ENCODE results near the gene NTM. TPM values are rescaled to one million over a fixed set of nuclear protein-coding genes. Genes with fewer than 3 reads are reported as not detected.

NTM gene
- polyA plus RNA-seq, 2 donors, result 0.24 to 1.1 TPM

GRCh38 chr11:131592734-131593133, 222.3 kb downstream of the NTM start:
- Histone ChIP-seq H3K4me3 (ENCODE audit: low read depth in 1 of 2, low read length in 2 of 2) (no peak overlapping the region), H3K27ac (ENCODE audit: low read depth in 2 of 2, low read length in 1 of 2) (no peak overlapping the region), H3K4me1 (ENCODE audit: control insufficient read depth in 2 of 2, insufficient read depth in 2 of 2, low read length in 1 of 2) (no peaks in the 10 kb centered on the region), H3K9me3 (ENCODE audit: control insufficient read depth in 2 of 2, insufficient read depth in 1 of 2, low read depth in 1 of 2, low read length in 1 of 2) (peaks cover 0 to 3% of the 10 kb centered on the region in 2 donors), H3K27me3 (ENCODE audit: control insufficient read depth in 1 of 2, insufficient read depth in 2 of 2, low read length in 2 of 2) (no peaks in the 10 kb centered on the region), H3K36me3 (ENCODE audit: control insufficient read depth in 2 of 2, insufficient read depth in 2 of 2, low read length in 1 of 2) (no peaks in the 10 kb centered on the region)
- WGBS, 2 donors, result 59% methylated on average over 2 of the region's 2 CpGs

GRCh38 chr11:131593301-131593700, 222.9 kb downstream of the NTM start:
- Histone ChIP-seq H3K4me3 (ENCODE audit: low read depth in 1 of 2, low read length in 2 of 2) (no peak overlapping the region), H3K36me3 (ENCODE audit: control insufficient read depth in 2 of 2, insufficient read depth in 2 of 2, low read length in 1 of 2) (no peaks in the 10 kb centered on the region), H3K27me3 (ENCODE audit: control insufficient read depth in 1 of 2, insufficient read depth in 2 of 2, low read length in 2 of 2) (no peaks in the 10 kb centered on the region), H3K4me1 (ENCODE audit: control insufficient read depth in 2 of 2, insufficient read depth in 2 of 2, low read length in 1 of 2) (no peaks in the 10 kb centered on the region), H3K27ac (ENCODE audit: low read depth in 2 of 2, low read length in 1 of 2) (no peak overlapping the region), H3K9me3 (ENCODE audit: control insufficient read depth in 2 of 2, insufficient read depth in 1 of 2, low read depth in 1 of 2, low read length in 1 of 2) (no peaks in the 10 kb centered on the region)
- 58 to 62% methylated on average over 6 of the region's 6 CpGs for WGBS, 2 donors

GRCh38 chr11:131595797-131596196, 225.4 kb downstream of the NTM start:
- Histone ChIP-seq H3K9me3 (ENCODE audit: control insufficient read depth in 2 of 2, insufficient read depth in 1 of 2, low read depth in 1 of 2, low read length in 1 of 2) (no peaks in the 10 kb centered on the region), H3K4me3 (ENCODE audit: low read depth in 1 of 2, low read length in 2 of 2) (no peak overlapping the region)
- WGBS, 2 donors, result 60 to 66% methylated on average over 4 of the region's 4 CpGs

GRCh38 chr11:131597890-131598289, 227.5 kb downstream of the NTM start:
- Histone ChIP-seq H3K27me3 (ENCODE audit: control insufficient read depth in 1 of 2, insufficient read depth in 2 of 2, low read length in 2 of 2) (no peaks in the 10 kb centered on the region), H3K27ac (ENCODE audit: low read depth in 2 of 2, low read length in 1 of 2) (no peak overlapping the region), H3K4me3 (ENCODE audit: low read depth in 1 of 2, low read length in 2 of 2) (no peak overlapping the region), H3K36me3 (ENCODE audit: control insufficient read depth in 2 of 2, insufficient read depth in 2 of 2, low read length in 1 of 2) (no peaks in the 10 kb centered on the region), H3K4me1 (ENCODE audit: control insufficient read depth in 2 of 2, insufficient read depth in 2 of 2, low read length in 1 of 2) (no peaks in the 10 kb centered on the region), H3K9me3 (ENCODE audit: control insufficient read depth in 2 of 2, insufficient read depth in 1 of 2, low read depth in 1 of 2, low read length in 1 of 2) (no peaks in the 10 kb centered on the region)
- 45 to 77% methylated on average over 2 of the region's 2 CpGs for WGBS, 2 donors

More at GRCh38 chr11:131595797-131596196, 225.4 kb downstream of the NTM start:
- Histone ChIP-seq H3K27me3 (ENCODE audit: control insufficient read depth in 1 of 2, insufficient read depth in 2 of 2, low read length in 2 of 2) (no peaks in the 10 kb centered on the region), H3K36me3 (ENCODE audit: control insufficient read depth in 2 of 2, insufficient read depth in 2 of 2, low read length in 1 of 2) (no peaks in the 10 kb centered on the region), H3K27ac (ENCODE audit: low read depth in 2 of 2, low read length in 1 of 2) (no peak overlapping the region), H3K4me1 (ENCODE audit: control insufficient read depth in 2 of 2, insufficient read depth in 2 of 2, low read length in 1 of 2) (no peaks in the 10 kb centered on the region)

- 63 to 68% methylated on average over 5 of the region's 5 CpGs for WGBS, 2 donors
- Histone ChIP-seq H3K27ac (ENCODE audit: low read depth in 2 of 2, low read length in 1 of 2) (no peak overlapping the region), H3K27me3 (ENCODE audit: control insufficient read depth in 1 of 2, insufficient read depth in 2 of 2, low read length in 2 of 2) (no peaks in the 10 kb centered on the region), H3K4me3 (ENCODE audit: low read depth in 1 of 2, low read length in 2 of 2) (no peak overlapping the region), H3K4me1 (ENCODE audit: control insufficient read depth in 2 of 2, insufficient read depth in 2 of 2, low read length in 1 of 2) (no peaks in the 10 kb centered on the region), H3K36me3 (ENCODE audit: control insufficient read depth in 2 of 2, insufficient read depth in 2 of 2, low read length in 1 of 2) (no peaks in the 10 kb centered on the region), H3K9me3 (ENCODE audit: control insufficient read depth in 2 of 2, insufficient read depth in 1 of 2, low read depth in 1 of 2, low read length in 1 of 2) (no peaks in the 10 kb centered on the region)
These were observed 227.9 kb downstream of the NTM start for GRCh38 chr11:131598305-131598704.

GRCh38 chr11:131599285-131599684, 228.9 kb downstream of the NTM start:
- H3K4me1 ChIP-seq (ENCODE audit: control insufficient read depth in 2 of 2, insufficient read depth in 2 of 2, low read length in 1 of 2), result no peaks in the 10 kb centered on the region
- H3K4me3 ChIP-seq (ENCODE audit: low read depth in 1 of 2, low read length in 2 of 2), result no peak overlapping the region
- H3K27ac ChIP-seq (ENCODE audit: low read depth in 2 of 2, low read length in 1 of 2), result no peak overlapping the region
- H3K27me3 ChIP-seq (ENCODE audit: control insufficient read depth in 1 of 2, insufficient read depth in 2 of 2, low read length in 2 of 2), result no peaks in the 10 kb centered on the region
- no peaks in the 10 kb centered on the region for H3K36me3 ChIP-seq (ENCODE audit: control insufficient read depth in 2 of 2, insufficient read depth in 2 of 2, low read length in 1 of 2)
- 84 to 90% methylated on average over 8 of the region's 8 CpGs for WGBS, 2 donors
- no peaks in the 10 kb centered on the region for H3K9me3 ChIP-seq (ENCODE audit: control insufficient read depth in 2 of 2, insufficient read depth in 1 of 2, low read depth in 1 of 2, low read length in 1 of 2)

GRCh38 chr11:131600628-131601027, 230.2 kb downstream of the NTM start:
- H3K4me3 ChIP-seq (ENCODE audit: low read depth in 1 of 2, low read length in 2 of 2), result no peak overlapping the region
- WGBS, 2 donors, result 31 to 42% methylated on average over 4 of the region's 4 CpGs
- no peaks in the 10 kb centered on the region for H3K27me3 ChIP-seq (ENCODE audit: control insufficient read depth in 1 of 2, insufficient read depth in 2 of 2, low read length in 2 of 2)
- no peaks in the 10 kb centered on the region for H3K36me3 ChIP-seq (ENCODE audit: control insufficient read depth in 2 of 2, insufficient read depth in 2 of 2, low read length in 1 of 2)
- H3K4me1 ChIP-seq (ENCODE audit: control insufficient read depth in 2 of 2, insufficient read depth in 2 of 2, low read length in 1 of 2), result no peaks in the 10 kb centered on the region
- H3K27ac ChIP-seq (ENCODE audit: low read depth in 2 of 2, low read length in 1 of 2), result no peak overlapping the region
- no peaks in the 10 kb centered on the region for H3K9me3 ChIP-seq (ENCODE audit: control insufficient read depth in 2 of 2, insufficient read depth in 1 of 2, low read depth in 1 of 2, low read length in 1 of 2)

GRCh38 chr11:131601586-131601985, 231.2 kb downstream of the NTM start:
- Histone ChIP-seq H3K4me1 (ENCODE audit: control insufficient read depth in 2 of 2, insufficient read depth in 2 of 2, low read length in 1 of 2) (no peaks in the 10 kb centered on the region), H3K9me3 (ENCODE audit: control insufficient read depth in 2 of 2, insufficient read depth in 1 of 2, low read depth in 1 of 2, low read length in 1 of 2) (no peaks in the 10 kb centered on the region), H3K4me3 (ENCODE audit: low read depth in 1 of 2, low read length in 2 of 2) (no peak overlapping the region), H3K36me3 (ENCODE audit: control insufficient read depth in 2 of 2, insufficient read depth in 2 of 2, low read length in 1 of 2) (no peaks in the 10 kb centered on the region), H3K27ac (ENCODE audit: low read depth in 2 of 2, low read length in 1 of 2) (no peak overlapping the region), H3K27me3 (ENCODE audit: control insufficient read depth in 1 of 2, insufficient read depth in 2 of 2, low read length in 2 of 2) (no peaks in the 10 kb centered on the region)

- no peaks in the 10 kb centered on the region for H3K9me3 ChIP-seq (ENCODE audit: control insufficient read depth in 2 of 2, insufficient read depth in 1 of 2, low read depth in 1 of 2, low read length in 1 of 2)
- no peaks in the 10 kb centered on the region for H3K4me1 ChIP-seq (ENCODE audit: control insufficient read depth in 2 of 2, insufficient read depth in 2 of 2, low read length in 1 of 2)
- no peaks in the 10 kb centered on the region for H3K27me3 ChIP-seq (ENCODE audit: control insufficient read depth in 1 of 2, insufficient read depth in 2 of 2, low read length in 2 of 2)
- H3K27ac ChIP-seq (ENCODE audit: low read depth in 2 of 2, low read length in 1 of 2), result no peak overlapping the region
- H3K4me3 ChIP-seq (ENCODE audit: low read depth in 1 of 2, low read length in 2 of 2), result no peak overlapping the region
- WGBS, 2 donors, result 94 to 97% methylated on average over 2 of the region's 2 CpGs
- H3K36me3 ChIP-seq (ENCODE audit: control insufficient read depth in 2 of 2, insufficient read depth in 2 of 2, low read length in 1 of 2), result no peaks in the 10 kb centered on the region
These were observed 232.0 kb downstream of the NTM start for GRCh38 chr11:131602431-131602830.

- Histone ChIP-seq H3K4me3 (ENCODE audit: low read depth in 1 of 2, low read length in 2 of 2) (no peak overlapping the region), H3K4me1 (ENCODE audit: control insufficient read depth in 2 of 2, insufficient read depth in 2 of 2, low read length in 1 of 2) (no peaks in the 10 kb centered on the region), H3K9me3 (ENCODE audit: control insufficient read depth in 2 of 2, insufficient read depth in 1 of 2, low read depth in 1 of 2, low read length in 1 of 2) (no peaks in the 10 kb centered on the region), H3K27ac (ENCODE audit: low read depth in 2 of 2, low read length in 1 of 2) (no peak overlapping the region), H3K36me3 (ENCODE audit: control insufficient read depth in 2 of 2, insufficient read depth in 2 of 2, low read length in 1 of 2) (no peaks in the 10 kb centered on the region), H3K27me3 (ENCODE audit: control insufficient read depth in 1 of 2, insufficient read depth in 2 of 2, low read length in 2 of 2) (no peaks in the 10 kb centered on the region)
- 85 to 89% methylated on average over 6 of the region's 6 CpGs for WGBS, 2 donors
These were observed 236.5 kb downstream of the NTM start for GRCh38 chr11:131606811-131607335.
